ENCODE results near the gene TAPT1.
"Not testable (repeated sequence)": the region's sequence is repeated elsewhere in the genome, so short reads cannot be mapped to it uniquely, and the experiment has no call there.

The TAPT1 gene

GRCh38 chr4:16225863-16226815, at the start of gene TAPT1:
TAPT1 (minus strand) TSS chr4:16226471; CDS start chr4:16226457, 14 bp downstream.
- no peak for FAIRE-seq

GRCh38 chr4:16271411-16271810, 45.1 kb upstream of the TAPT1 start:
- FAIRE-seq: no peak

GRCh38 chr4:16270454-16271328, 44.4 kb upstream of the TAPT1 start:
- FAIRE-seq: no peak

GRCh38 chr4:16269742-16270453, 43.6 kb upstream of the TAPT1 start:
- not testable (repeated sequence) for FAIRE-seq

GRCh38 chr4:16269240-16269639, 43.0 kb upstream of the TAPT1 start:
- FAIRE-seq: no peak

GRCh38 chr4:16268290-16268689, 42.0 kb upstream of the TAPT1 start:
- no peak for FAIRE-seq

- FAIRE-seq: no peak
These were observed 41.4 kb upstream of the TAPT1 start for GRCh38 chr4:16267639-16268038.

GRCh38 chr4:16265820-16266219, 39.5 kb upstream of the TAPT1 start:
- FAIRE-seq: no peak

GRCh38 chr4:16264798-16265197, 38.5 kb upstream of the TAPT1 start:
- FAIRE-seq: peak; percentile 92

- FAIRE-seq: no peak
These were observed 36.8 kb upstream of the TAPT1 start for GRCh38 chr4:16263056-16263455.

GRCh38 chr4:16262188-16262587, 35.9 kb upstream of the TAPT1 start:
- no peak for FAIRE-seq

GRCh38 chr4:16261313-16261878, 35.1 kb upstream of the TAPT1 start:
- no peak for FAIRE-seq

- no peak for FAIRE-seq
These were observed 33.6 kb upstream of the TAPT1 start for GRCh38 chr4:16259889-16260246.

GRCh38 chr4:16259241-16259888, 33.1 kb upstream of the TAPT1 start:
- FAIRE-seq: no peak

GRCh38 chr4:16257611-16258010, 31.3 kb upstream of the TAPT1 start:
- FAIRE-seq: no peak

- no peak for FAIRE-seq
These were observed 30.1 kb upstream of the TAPT1 start for GRCh38 chr4:16256343-16256742.

- FAIRE-seq: no peak
These were observed 29.5 kb upstream of the TAPT1 start for GRCh38 chr4:16255730-16256129.

GRCh38 chr4:16253127-16253960, 27.1 kb upstream of the TAPT1 start:
- no peak for FAIRE-seq

GRCh38 chr4:16250661-16251365, 24.5 kb upstream of the TAPT1 start:
- FAIRE-seq: no peak

- FAIRE-seq: no peak
These were observed 22.3 kb upstream of the TAPT1 start for GRCh38 chr4:16248605-16249004.

All from endometrium (tissue), 2 donors.